Keratinocyte (primary cell): ENCODE data around the gene OOEP. TPM values are rescaled to one million over a fixed set of nuclear protein-coding genes. Genes with fewer than 3 reads are reported as not detected.

Experiments used
- DNase-seq: peaks from one replicate; pipeline ENCODE4 v3.0.0-alpha.2; 2011; ENCODE audit warnings: low read depth, missing footprints, low spot score
- FAIRE-seq: peaks from 2 replicates; lab custom pipeline; 2011; peaks lifted over from hg19 to GRCh38; lab: Jason Lieb, UNC
- H2AFZ ChIP-seq: 2 replicates; pipeline ENCODE4 v1.6.0; 2012; ENCODE audit warnings: low read length, control low read depth, inconsistent platforms; ENCODE audit not compliant: control insufficient read depth
- H3K27ac ChIP-seq: 2 replicates; pipeline ENCODE4 v1.5.1; 2011; ENCODE audit warnings: low read length; ENCODE audit not compliant: control insufficient read depth, insufficient read depth
- H3K27me3 ChIP-seq: 3 replicates; pipeline ENCODE4 v1.6.0; 2011; ENCODE audit warnings: low read length; ENCODE audit not compliant: control insufficient read depth, insufficient read depth; ENCODE audit errors: extremely low read depth
- H3K36me3 ChIP-seq, 2 experiments: 2 replicates in 1 of 2; 3 replicates in 1 of 2; pipeline ENCODE4 v1.5.1; 2011; ENCODE audit warnings: low read length in 2 of 2, mild to moderate bottlenecking in 1 of 2; ENCODE audit not compliant: control insufficient read depth in 2 of 2, insufficient read depth in 2 of 2; ENCODE audit errors: extremely low read depth in 1 of 2
- H3K4me1 ChIP-seq: 3 replicates; pipeline ENCODE4 v1.5.1; 2011; ENCODE audit warnings: low read length; ENCODE audit not compliant: control insufficient read depth, insufficient read depth; ENCODE audit errors: extremely low read depth
- H3K4me2 ChIP-seq: 3 replicates; pipeline ENCODE4 v1.6.0; 2011; ENCODE audit warnings: low read depth, low read length; ENCODE audit not compliant: control insufficient read depth, insufficient read depth; ENCODE audit errors: extremely low read depth
- H3K4me3 ChIP-seq, 3 experiments: fragments of 200-600 bp in 1 of 3; sonication (generic) in 1 of 3; 2 replicates in 2 of 3; 3 replicates in 1 of 3; pipeline ENCODE4 v1.5.1; 2011 to 2016; ENCODE audit warnings: low read length in 3 of 3, mild to moderate bottlenecking in 3 of 3, control low read depth in 2 of 3, inconsistent platforms in 1 of 3, low read depth in 1 of 3, mixed read lengths in 1 of 3, mixed run types in 1 of 3, moderate library complexity in 1 of 3; ENCODE audit not compliant: control insufficient read depth in 2 of 3, insufficient read depth in 2 of 3; ENCODE audit errors: extremely low read depth in 1 of 3
- H3K79me2 ChIP-seq: 2 replicates; pipeline ENCODE4 v1.6.0; 2012; ENCODE audit warnings: low read length; ENCODE audit not compliant: control insufficient read depth, insufficient read depth
- H3K9ac ChIP-seq: 3 replicates; pipeline ENCODE4 v1.6.0; 2011; ENCODE audit warnings: low read length; ENCODE audit not compliant: control insufficient read depth, insufficient read depth; ENCODE audit errors: extremely low read depth
- H3K9me1 ChIP-seq: 3 replicates; pipeline ENCODE4 v1.6.0; 2011; ENCODE audit warnings: low read length; ENCODE audit not compliant: control insufficient read depth, insufficient read depth; ENCODE audit errors: extremely low read depth
- H3K9me3 ChIP-seq: 2 replicates; pipeline ENCODE4 v1.5.1; 2012; ENCODE audit warnings: low read depth, low read length; ENCODE audit not compliant: control insufficient read depth
- H4K20me1 ChIP-seq: 3 replicates; pipeline ENCODE4 v1.6.0; 2011; ENCODE audit warnings: low read length; ENCODE audit not compliant: control insufficient read depth, insufficient read depth; ENCODE audit errors: extremely low read depth
- CTCF ChIP-seq, 3 experiments: IDR thresholded peaks in 1 of 3; conservative IDR thresholded peaks in 1 of 3; optimal IDR thresholded peaks in 1 of 3; 2 replicates in 2 of 3; 3 replicates in 1 of 3; pipeline versions ENCODE3 to v1.5.1; 2011; ENCODE audit warnings: low read length in 3 of 3, mild to moderate bottlenecking in 3 of 3, moderate library complexity in 2 of 3, control low read depth in 1 of 3, inconsistent platforms in 1 of 3; ENCODE audit not compliant: insufficient read depth in 2 of 3; ENCODE audit errors: extremely low read depth in 1 of 3
- EZH2 ChIP-seq: IDR thresholded peaks from one replicate; pipeline ENCODE4 v1.6.1; 2012; ENCODE audit warnings: inconsistent platforms, mild to moderate bottlenecking, low read length, moderate library complexity
- dilution Hi-C: fragments of 300-500 bp; cut with MboI; formaldehyde crosslinking; loops from one replicate; pipeline ENCODE4 v1.7.0; 2020; ENCODE audit warnings: low sequenced_read_pairs; ENCODE audit not compliant: extremely low pct_ligation_motif_present
- polyA minus RNA-seq, 3 experiments: library from RNA; depleted of rRNA, polyadenylated mRNA; stranded (reverse); fragments of >200 nt; gene quantifications; 1 replicate in 1 of 3; 2 replicates in 1 of 3; 3 replicates in 1 of 3; pipeline ENCODE4 v1.2.3, GENCODE V29; 2011
- polyA plus RNA-seq, 5 experiments: library from polyadenylated mRNA; depleted of rRNA in 3 of 5; stranded (reverse) in 3 of 5; stranded (forward) in 1 of 5; unstranded in 1 of 5; fragments of >200 nt; gene quantifications; 1 replicate in 1 of 5; 2 replicates in 3 of 5; 3 replicates in 1 of 5; pipeline versions ENCODE4 v1.2.1 to v1.2.3, GENCODE V29; 2011 to 2012; ENCODE audit warnings: missing spikeins in 2 of 5, low read depth in 1 of 5, low replicate concordance in 1 of 5

OOEP gene
- polyA plus RNA-seq (0.08 TPM in 1 of 3 replicates, not detected in the others), polyA minus RNA-seq (not detected in 3 replicates)
- not detected for polyA plus RNA-seq (2011; ENCODE audit: low read depth)
- polyA plus RNA-seq (2011; cell fraction: cytosol; rRNA removed): 0.13 TPM in 1 of 2 replicates, not detected in the other
- polyA plus RNA-seq (2011; cell fraction: nucleus; rRNA removed): not detected in 2 replicates
- 0.16 TPM in 1 of 2 replicates, not detected in the other for polyA plus RNA-seq (2012; ENCODE audit: low replicate concordance)
- not detected for polyA minus RNA-seq (2011; cell fraction: cytosol; rRNA and poly(A)+ RNA removed)
- polyA minus RNA-seq (2011; cell fraction: nucleus; rRNA and poly(A)+ RNA removed): not detected in 2 replicates

GRCh38 chr6:73369563-73369962, at the start of gene OOEP:
OOEP (minus strand) TSS chr6:73369897; CDS start chr6:73369792, 105 bp downstream.
- no peak within 1 kb of the TSS for H3K9ac ChIP-seq
- H3K36me3 ChIP-seq: no peaks in the 10 kb centered on the region
- no peak within 1 kb of the TSS for H3K27ac ChIP-seq
- TF ChIP-seq CTCF (optimal IDR thresholded peaks at IDR 0.05 in 1 of 3, IDR thresholded peaks at IDR 0.05 in 1 of 3, conservative IDR thresholded peaks at IDR 0.05 in 1 of 3; ENCODE audit: extremely low read depth in 1 of 3, insufficient read depth in 2 of 3, low read length in 3 of 3) (no peak), EZH2 (no peak)
- H2AFZ ChIP-seq: no peak within 1 kb of the TSS
- dilution Hi-C loops: no loop called here
- no peaks in the 10 kb centered on the region for H3K9me3 ChIP-seq
- no peak within 1 kb of the TSS for H3K4me2 ChIP-seq
- no peaks in the 10 kb centered on the region for H3K79me2 ChIP-seq
- DNase-seq: no peak
- no peak within 1 kb of the TSS for H3K4me3 ChIP-seq
- H3K4me1 ChIP-seq: no peaks in the 10 kb centered on the region
- no peaks in the 10 kb centered on the region for H4K20me1 ChIP-seq
- H3K27me3 ChIP-seq: no peaks in the 10 kb centered on the region
- H3K9me1 ChIP-seq: peaks cover 2% of the 10 kb centered on the region
- no peak for FAIRE-seq

DNA sequence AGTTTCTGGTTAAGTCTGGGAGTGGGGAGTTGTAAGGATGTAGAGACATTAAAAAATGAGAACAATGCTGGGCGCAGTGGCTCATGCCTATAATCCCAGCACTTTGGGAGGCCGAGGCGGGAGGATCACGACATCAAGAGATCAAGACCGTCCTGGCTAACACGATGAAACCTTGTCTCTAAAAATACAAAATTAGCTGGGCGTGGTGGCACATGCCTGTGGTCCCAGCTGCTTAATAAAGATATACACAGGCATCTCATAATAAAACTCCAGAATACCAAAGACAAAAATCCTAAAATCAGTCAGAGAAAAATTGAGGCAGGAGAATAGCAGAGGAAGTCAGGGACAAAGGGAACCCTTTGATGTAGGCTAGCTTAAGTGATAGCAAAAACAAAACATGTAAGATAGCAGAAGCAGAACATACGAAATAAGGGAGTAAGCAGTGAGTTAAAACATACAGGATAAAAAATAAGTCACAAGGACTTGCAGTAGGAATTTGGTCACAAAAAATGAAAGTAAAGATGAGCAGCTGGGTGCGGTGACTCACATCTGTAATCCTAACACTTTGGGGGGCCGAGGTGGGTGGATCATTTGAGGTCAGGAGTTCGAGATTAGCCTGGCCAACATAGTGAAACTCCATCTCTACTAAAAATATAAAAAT, 48.5 kb upstream of the OOEP start:
- H3K27ac ChIP-seq: no peak overlapping the region
- no peaks in the 10 kb centered on the region for H3K9me3 ChIP-seq
- H3K27me3 ChIP-seq: no peaks in the 10 kb centered on the region
- FAIRE-seq: no peak
- no peaks in the 10 kb centered on the region for H3K4me1 ChIP-seq
- no peaks in the 10 kb centered on the region for H3K36me3 ChIP-seq
- H4K20me1 ChIP-seq: no peaks in the 10 kb centered on the region
- DNase-seq: no peak
- no peak overlapping the region for H3K4me3 ChIP-seq
- no peaks in the 10 kb centered on the region for H3K9me1 ChIP-seq
- no peak overlapping the region for H2AFZ ChIP-seq
- dilution Hi-C loops: no loop called here
- TF ChIP-seq CTCF (optimal IDR thresholded peaks at IDR 0.05 in 1 of 3, IDR thresholded peaks at IDR 0.05 in 1 of 3, conservative IDR thresholded peaks at IDR 0.05 in 1 of 3; ENCODE audit: extremely low read depth in 1 of 3, insufficient read depth in 2 of 3, low read length in 3 of 3) (no peak), EZH2 (no peak)
- no peak overlapping the region for H3K9ac ChIP-seq
- no peaks in the 10 kb centered on the region for H3K79me2 ChIP-seq
- H3K4me2 ChIP-seq: no peak overlapping the region
